Kidney epithelial cell (primary cell): ENCODE results near the gene ADNP2. TPM values are rescaled to one million over a fixed set of nuclear protein-coding genes. Genes with fewer than 3 reads are reported as not detected.
"Not testable (repeated sequence)": the region's sequence is repeated elsewhere in the genome, so short reads cannot be mapped to it uniquely, and the experiment has no call there.

Experiments
- DNase-seq: peaks from one replicate; pipeline ENCODE4 v3.0.0-alpha.2; 2010; ENCODE audit warnings: low read depth
- H3K27me3 ChIP-seq: 2 replicates; pipeline ENCODE4 v1.6.0; 2011; ENCODE audit warnings: low read length; ENCODE audit not compliant: control insufficient read depth, insufficient read depth
- H3K36me3 ChIP-seq: 2 replicates; pipeline ENCODE4 v1.5.1; 2011; ENCODE audit warnings: low read length; ENCODE audit not compliant: control insufficient read depth, insufficient read depth
- H3K4me3 ChIP-seq: 2 replicates; pipeline ENCODE4 v1.5.1; 2011; ENCODE audit warnings: low read depth, mild to moderate bottlenecking, control low read depth, low read length
- CTCF ChIP-seq: IDR thresholded peaks from 2 replicates; pipeline ENCODE4 v1.5.1; 2011; ENCODE audit warnings: mild to moderate bottlenecking, moderate library complexity, low read length, control low read depth, inconsistent platforms; ENCODE audit not compliant: insufficient read depth, poor library complexity, severe bottlenecking
- total RNA-seq: library from RNA; depleted of rRNA; stranded (reverse); fragments of >200 nt; gene quantifications from 2 replicates; pipeline ENCODE4 v1.2.3, GENCODE V29; 2015

ADNP2 gene
- total RNA-seq, 1 donor from 2014 or later = 21.8 TPM

- TF ChIP-seq CTCF = peak; percentile 59
- Histone ChIP-seq H3K4me3 (peak overlapping the region; percentile 21), H3K36me3 (no peaks in the 10 kb centered on the region), H3K27me3 (peaks cover 4% of the 10 kb centered on the region)
- DNase-seq = no peak
Observed at GRCh38 chr18:80159713-80160636, 50.9 kb downstream of the ADNP2 start.

GRCh38 chr18:80161781-80162417 lies 52.8 kb downstream of the ADNP2 start:
- no peak for TF ChIP-seq CTCF
- Histone ChIP-seq H3K27me3 (peaks cover 4% of the 10 kb centered on the region), H3K36me3 (no peaks in the 10 kb centered on the region), H3K4me3 (no peak overlapping the region)
- no peak for DNase-seq

GRCh38 chr18:80163183-80163582 lies 54.1 kb downstream of the ADNP2 start:
- TF ChIP-seq CTCF = no peak
- H3K4me3 ChIP-seq = no peak overlapping the region
- peaks cover 4% of the 10 kb centered on the region for H3K27me3 ChIP-seq
- no peaks in the 10 kb centered on the region for H3K36me3 ChIP-seq
- no peak for DNase-seq

GRCh38 chr18:80164727-80165355 lies 55.8 kb downstream of the ADNP2 start:
- not testable (repeated sequence) for H3K36me3 ChIP-seq, DNase-seq, H3K27me3 ChIP-seq, H3K4me3 ChIP-seq

GRCh38 chr18:80166240-80166639 lies 57.2 kb downstream of the ADNP2 start:
- TF ChIP-seq CTCF = no peak
- H3K4me3 ChIP-seq = no peak overlapping the region
- DNase-seq = no peak
- H3K27me3 ChIP-seq = no peaks in the 10 kb centered on the region
- H3K36me3 ChIP-seq = no peaks in the 10 kb centered on the region

GRCh38 chr18:80166725-80167124 lies 57.7 kb downstream of the ADNP2 start:
- DNase-seq = no peak
- H3K36me3 ChIP-seq = no peaks in the 10 kb centered on the region
- TF ChIP-seq CTCF = no peak
- no peak overlapping the region for H3K4me3 ChIP-seq
- H3K27me3 ChIP-seq = no peaks in the 10 kb centered on the region
